Measurements from ENCODE around the gene ANTXR1. TPM values are rescaled to one million over a fixed set of nuclear protein-coding genes. Genes with fewer than 3 reads are reported as not detected.

The ANTXR1 gene
- total RNA-seq, 1 experiment from 2014 or later, result 37.3 TPM

DNA sequence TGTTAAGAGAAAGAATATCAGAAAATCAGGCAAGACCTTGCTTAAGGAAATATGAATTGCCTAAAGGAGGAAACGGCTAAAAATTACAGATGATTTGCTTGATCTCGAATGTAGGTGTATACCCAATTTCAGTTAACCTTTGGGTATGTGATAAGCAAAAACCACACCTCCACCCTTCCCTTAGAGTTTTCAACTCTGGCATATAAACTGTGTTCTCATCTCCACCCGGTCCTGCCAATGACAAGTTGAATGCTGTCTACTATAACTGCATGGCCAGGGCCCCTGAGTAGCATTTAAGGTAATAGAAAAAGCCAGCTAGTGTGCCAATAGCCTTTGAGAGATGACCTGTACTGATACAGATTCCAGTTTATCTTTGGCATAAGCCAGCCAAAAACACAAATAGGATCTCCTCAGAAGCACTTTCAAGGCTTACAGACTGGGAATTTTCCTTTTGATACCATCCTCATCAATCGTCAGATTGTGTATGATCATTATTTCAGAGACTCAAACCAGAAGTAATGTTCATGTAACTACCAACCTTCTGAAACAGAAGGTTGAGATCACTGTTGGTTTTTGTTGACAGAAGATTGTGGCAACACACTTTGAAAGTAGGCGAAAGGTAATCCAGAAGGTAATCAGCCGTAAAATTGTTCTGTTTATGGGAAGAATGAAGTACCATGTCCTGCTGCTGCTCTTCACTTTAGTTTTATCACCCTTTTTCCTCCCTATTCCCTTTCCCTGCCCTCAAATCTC is 211.0 kb downstream of the ANTXR1 start:
- H2BK120ac ChIP-seq (ENCODE audit: low read depth, low read length, poor library complexity, severe bottlenecking), result no peak overlapping the region
- H4K20me1 ChIP-seq (ENCODE audit: control insufficient read depth, insufficient read depth, insufficient read length), result no peaks in the 10 kb centered on the region
- no peak overlapping the region for H3K27ac Mint-ChIP-seq
- H3K27me3 Mint-ChIP-seq (ENCODE audit: low read depth), result no peaks in the 10 kb centered on the region
- no peak overlapping the region for H4K8ac ChIP-seq (replicated peaks; ENCODE audit: insufficient read length, low read depth, low read length)
- no peak overlapping the region for H2BK12ac ChIP-seq (ENCODE audit: insufficient read length, low read depth, low read length)
- no peaks in the 10 kb centered on the region for H3K27me3 ChIP-seq (ENCODE audit: insufficient read depth, low read length)
- no peak overlapping the region for H2BK20ac ChIP-seq (ENCODE audit: low read depth, low read length, poor library complexity, severe bottlenecking)
- H3K4me2 ChIP-seq (ENCODE audit: insufficient read depth, insufficient read length, low read length), result no peak overlapping the region
- no peaks in the 10 kb centered on the region; the same call in 1 of the 2 replicates for H3K4me1 ChIP-seq (ENCODE audit: insufficient read depth, low read length)
- no peaks in the 10 kb centered on the region for H3K23me2 ChIP-seq (ENCODE audit: insufficient read length, low read depth, low read length, poor library complexity, severe bottlenecking)
- H3K14ac ChIP-seq (ENCODE audit: insufficient read depth, low read length), result no peak overlapping the region
- H3K23ac ChIP-seq (ENCODE audit: insufficient read length, low read depth, low read length), result no peak overlapping the region
- no peak overlapping the region for H3K9ac ChIP-seq (ENCODE audit: extremely low read depth, insufficient read length, low read length)
- no peak overlapping the region for H2BK5ac ChIP-seq (ENCODE audit: insufficient read length, low read length)
- H3K9me3 ChIP-seq (ENCODE audit: control insufficient read depth, low read depth, low read length), result no peaks in the 10 kb centered on the region
- no peaks in the 10 kb centered on the region for H3K79me2 ChIP-seq (ENCODE audit: insufficient read depth, low read length)
- TF ChIP-seq CTCF (conservative IDR thresholded peaks at IDR 0.05), result no peak
- no peak overlapping the region for H3K27ac ChIP-seq (ENCODE audit: insufficient read length, low read depth, low read length)
- no peak for DNase-seq
- no CpG with 5 or more reads among the region's 6 CpGs for WGBS (ENCODE audit: extremely low coverage, insufficient read length, low lambda C conversion rate)
- no peak overlapping the region for H4K5ac ChIP-seq (ENCODE audit: insufficient read length, low read depth, low read length)
- H3K9me3 Mint-ChIP-seq, result no peaks in the 10 kb centered on the region
- H2AK5ac ChIP-seq (ENCODE audit: insufficient read length, low read length), result no peak overlapping the region
- H3K18ac ChIP-seq (ENCODE audit: insufficient read length, low read depth, low read length), result no peak overlapping the region
- H2BK15ac ChIP-seq (ENCODE audit: low read depth, low read length), result no peak overlapping the region
- H2AFZ ChIP-seq (ENCODE audit: low read length), result no peak overlapping the region
- peaks cover 7 to 12% of the 10 kb centered on the region in 2 experiments for H3K4me1 Mint-ChIP-seq
- no peak overlapping the region for H3K4ac ChIP-seq (ENCODE audit: low read depth, low read length)
- H3K36me3 Mint-ChIP-seq (ENCODE audit: insufficient read depth in 1 of 3, low read depth in 3 of 3), result peaks cover 0 to 2% (median 2%) of the 10 kb centered on the region in 3 experiments; a peak in 4 of 7 replicates
- no peaks in the 10 kb centered on the region for H3K79me1 ChIP-seq (ENCODE audit: insufficient read depth, low read depth, low read length, poor library complexity, severe bottlenecking)
- H3K4me3 Mint-ChIP-seq, result no peak overlapping the region
- no peak overlapping the region for H3K56ac ChIP-seq (ENCODE audit: insufficient read length, low read depth, low read length)
- no peak overlapping the region for H4K91ac ChIP-seq (ENCODE audit: insufficient read length, low read depth, low read length)
- H3T11ph ChIP-seq (ENCODE audit: low read length), result no peak overlapping the region
